Liver (tissue), 9 donors: Measurements from ENCODE around the gene OR1L4. TPM values are rescaled to one million over a fixed set of nuclear protein-coding genes. Genes with fewer than 3 reads are reported as not detected.

Experiments
- DNase-seq: peaks from one replicate; pipeline ENCODE4 v3.0.0-alpha.2; 2017; ENCODE audit warnings: low spot score
- H3K27ac ChIP-seq, 2 donors: one replicate each; pipeline ENCODE4 v1.7.0; 2013; ENCODE audit warnings: inconsistent platforms in 2 of 2, low read length in 2 of 2, control low read depth in 1 of 2, low read depth in 1 of 2, mild to moderate bottlenecking in 1 of 2
- H3K27me3 ChIP-seq, 4 donors: one replicate each; pipeline versions ENCODE4 v1.6.1 to v1.7.0; 2013; ENCODE audit warnings: low read length in 3 of 4, inconsistent platforms in 1 of 4, mild to moderate bottlenecking in 1 of 4, moderate library complexity in 1 of 4; ENCODE audit not compliant: control insufficient read depth in 4 of 4, insufficient read depth in 4 of 4
- H3K36me3 ChIP-seq, 4 donors: one replicate each; pipeline versions ENCODE4 v1.6.1 to v1.7.0; 2013; ENCODE audit warnings: low read length in 3 of 4, mild to moderate bottlenecking in 3 of 4, low read depth in 1 of 4, moderate library complexity in 1 of 4; ENCODE audit not compliant: control insufficient read depth in 4 of 4, insufficient read depth in 3 of 4
- H3K4me1 ChIP-seq, 4 donors: one replicate each; pipeline versions ENCODE4 v1.6.1 to v1.7.0; 2013; ENCODE audit warnings: low read length in 3 of 4, mild to moderate bottlenecking in 3 of 4, moderate library complexity in 1 of 4; ENCODE audit not compliant: control insufficient read depth in 4 of 4, insufficient read depth in 4 of 4
- H3K4me3 ChIP-seq, 3 donors: one replicate each; pipeline versions ENCODE4 v1.6.1 to v1.7.0; 2013; ENCODE audit warnings: low read length in 3 of 3, control low read depth in 1 of 3, low read depth in 1 of 3, mild to moderate bottlenecking in 1 of 3
- H3K9ac ChIP-seq, 2 donors: one replicate each; pipeline ENCODE4 v1.7.0; 2013; ENCODE audit warnings: low read length in 2 of 2, mild to moderate bottlenecking in 2 of 2, moderate library complexity in 2 of 2, control low read depth in 1 of 2, low read depth in 1 of 2
- H3K9me3 ChIP-seq, 4 donors: one replicate each; pipeline versions ENCODE4 v1.6.1 to v1.7.0; 2013; ENCODE audit warnings: low read length in 3 of 4; ENCODE audit not compliant: control insufficient read depth in 4 of 4
- EGR1 ChIP-seq, 2 donors: IDR thresholded peaks; 2 replicates each; pipeline ENCODE4 v1.6.1; 2016 to 2018; ENCODE audit warnings: antibody characterized with exemption in 2 of 2, low read depth in 2 of 2
- FOXA1 ChIP-seq: IDR thresholded peaks from 2 replicates; pipeline ENCODE4 v1.6.1; 2016; ENCODE audit warnings: antibody characterized with exemption
- FOXA2 ChIP-seq: IDR thresholded peaks from 2 replicates; pipeline ENCODE4 v1.6.1; 2016; ENCODE audit warnings: antibody characterized with exemption
- HNF4A ChIP-seq, 2 donors: conservative IDR thresholded peaks; 2 replicates each; pipeline ENCODE4 v1.6.1; 2016; ENCODE audit warnings: antibody characterized with exemption in 2 of 2, mild to moderate bottlenecking in 2 of 2
- HNF4G ChIP-seq: IDR thresholded peaks from 2 replicates; pipeline ENCODE4 v1.6.1; 2016; ENCODE audit warnings: antibody characterized with exemption
- JUND ChIP-seq, 2 donors: IDR thresholded peaks; 2 replicates each; pipeline ENCODE4 v1.6.1; 2016; ENCODE audit warnings: antibody characterized with exemption in 2 of 2
- NR2F2 ChIP-seq: IDR thresholded peaks from 2 replicates; pipeline ENCODE4 v1.6.1; 2016; ENCODE audit warnings: antibody characterized with exemption
- RAD21 ChIP-seq, 2 donors: IDR thresholded peaks; 2 replicates each; pipeline ENCODE4 v1.6.1; 2016; ENCODE audit warnings: antibody characterized with exemption in 2 of 2, mild to moderate bottlenecking in 2 of 2
- RXRA ChIP-seq, 2 donors: IDR thresholded peaks; 2 replicates each; pipeline ENCODE4 v1.6.1; 2017 to 2018; ENCODE audit warnings: antibody characterized with exemption in 2 of 2, mild to moderate bottlenecking in 1 of 2
- SP1 ChIP-seq: IDR thresholded peaks from 2 replicates; pipeline ENCODE4 v1.6.1; 2018; ENCODE audit warnings: antibody characterized with exemption, mild to moderate bottlenecking
- TAF1 ChIP-seq: conservative IDR thresholded peaks from 2 replicates; pipeline ENCODE4 v1.6.1; 2016; ENCODE audit warnings: antibody characterized with exemption, mild to moderate bottlenecking
- YY1 ChIP-seq: IDR thresholded peaks from 2 replicates; pipeline ENCODE4 v1.6.1; 2016; ENCODE audit warnings: antibody characterized with exemption, mild to moderate bottlenecking
- WGBS: extraction: QIAGEN DNeasy Blood & Tissue Kit; methylation state at CpG from one replicate; pipeline ENCODE4 v1.1.7; 2013; 5-methylcytosine and 5-hydroxymethylcytosine counted together
- polyA plus RNA-seq, 2 donors: library from polyadenylated mRNA; stranded (reverse) in 1 of 2; unstranded in 1 of 2; fragments of 200-250 nt in 1 of 2; fragments of >200 nt in 1 of 2; fragmentation: Nextera tagmentation in 1 of 2; extraction: Ambion mirVana in 1 of 2; gene quantifications; one replicate each; pipeline versions ENCODE4 v1.2.1 to v1.2.3, GENCODE V29; 2013 to 2015
- total RNA-seq, 2 donors: library from RNA; depleted of rRNA; stranded (reverse); fragments of >200 nt; gene quantifications; one replicate each; pipeline ENCODE4 v1.2.3, GENCODE V29; 2014
- TF ChIP-seq, protein P1 (sequence below): IDR thresholded peaks from 2 replicates; pipeline ENCODE4 v1.6.1; 2016; ENCODE audit warnings: antibody characterized with exemption
- TF ChIP-seq, protein P2 (sequence below): IDR thresholded peaks from 2 replicates; pipeline ENCODE4 v1.6.1; 2016; ENCODE audit warnings: antibody characterized with exemption, mild to moderate bottlenecking
- TF ChIP-seq, protein P3 (sequence below): IDR thresholded peaks from 2 replicates; pipeline ENCODE4 v1.6.1; 2016; ENCODE audit warnings: antibody characterized with exemption
- TF ChIP-seq, protein P4 (sequence below): fragments of 150-350 bp; IDR thresholded peaks from 2 replicates; pipeline ENCODE4 v1.5.1; 2017; ENCODE audit warnings: improper control_type of control experiment, low read depth, low read length; ENCODE audit not compliant: missing input control
- donor health status: healthy.
- donor health status: healthy.
- donor health status: healthy.
- donor health status: healthy.
- donor health status: healthy.

OR1L4 gene
- total and polyA plus RNA-seq, 4 donors: not detected

DNA sequence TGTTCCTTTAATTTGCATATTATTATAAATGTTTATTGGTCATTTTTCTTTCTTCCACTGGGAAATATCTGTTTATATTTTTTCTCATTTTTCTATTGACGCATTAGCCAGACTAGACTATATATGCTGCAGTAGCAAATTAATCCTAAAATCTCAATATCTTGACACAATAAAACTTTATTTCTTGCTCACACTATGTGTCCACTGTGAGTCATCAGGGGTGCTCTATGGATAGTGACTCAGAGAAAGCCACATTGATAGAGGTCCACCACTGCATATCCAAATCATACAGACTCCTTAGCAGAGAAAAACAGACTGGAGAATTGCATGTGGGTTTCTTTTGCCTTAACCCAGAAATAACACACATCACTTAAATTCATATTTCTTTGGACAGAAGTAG, 28.1 kb upstream of the OR1L4 start:
- Histone ChIP-seq H3K9ac (no peak overlapping the region), H3K9me3 (peaks cover 2 to 15% (median 6%) of the 10 kb centered on the region in 4 donors), H3K27me3 (no peaks in the 10 kb centered on the region), H3K27ac (no peak overlapping the region), H3K4me1 (no peaks in the 10 kb centered on the region), H3K36me3 (no peaks in the 10 kb centered on the region), H3K4me3 (no peak overlapping the region)
- DNase-seq: no peak
- TF ChIP-seq JUND (IDR thresholded peaks at IDR 0.05) (no peak), EGR1 (IDR thresholded peaks at IDR 0.05; ENCODE audit: low read depth in 2 of 2) (no peak), NR2F2 (no peak), YY1 (no peak), RAD21 (IDR thresholded peaks at IDR 0.05) (no peak), TAF1 (no peak), FOXA1 (no peak), HNF4G (no peak)
- TF ChIP-seq, protein P1, sequence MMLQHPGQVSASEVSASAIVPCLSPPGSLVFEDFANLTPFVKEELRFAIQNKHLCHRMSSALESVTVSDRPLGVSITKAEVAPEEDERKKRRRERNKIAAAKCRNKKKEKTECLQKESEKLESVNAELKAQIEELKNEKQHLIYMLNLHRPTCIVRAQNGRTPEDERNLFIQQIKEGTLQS: no peak
- TF ChIP-seq, protein P2, sequence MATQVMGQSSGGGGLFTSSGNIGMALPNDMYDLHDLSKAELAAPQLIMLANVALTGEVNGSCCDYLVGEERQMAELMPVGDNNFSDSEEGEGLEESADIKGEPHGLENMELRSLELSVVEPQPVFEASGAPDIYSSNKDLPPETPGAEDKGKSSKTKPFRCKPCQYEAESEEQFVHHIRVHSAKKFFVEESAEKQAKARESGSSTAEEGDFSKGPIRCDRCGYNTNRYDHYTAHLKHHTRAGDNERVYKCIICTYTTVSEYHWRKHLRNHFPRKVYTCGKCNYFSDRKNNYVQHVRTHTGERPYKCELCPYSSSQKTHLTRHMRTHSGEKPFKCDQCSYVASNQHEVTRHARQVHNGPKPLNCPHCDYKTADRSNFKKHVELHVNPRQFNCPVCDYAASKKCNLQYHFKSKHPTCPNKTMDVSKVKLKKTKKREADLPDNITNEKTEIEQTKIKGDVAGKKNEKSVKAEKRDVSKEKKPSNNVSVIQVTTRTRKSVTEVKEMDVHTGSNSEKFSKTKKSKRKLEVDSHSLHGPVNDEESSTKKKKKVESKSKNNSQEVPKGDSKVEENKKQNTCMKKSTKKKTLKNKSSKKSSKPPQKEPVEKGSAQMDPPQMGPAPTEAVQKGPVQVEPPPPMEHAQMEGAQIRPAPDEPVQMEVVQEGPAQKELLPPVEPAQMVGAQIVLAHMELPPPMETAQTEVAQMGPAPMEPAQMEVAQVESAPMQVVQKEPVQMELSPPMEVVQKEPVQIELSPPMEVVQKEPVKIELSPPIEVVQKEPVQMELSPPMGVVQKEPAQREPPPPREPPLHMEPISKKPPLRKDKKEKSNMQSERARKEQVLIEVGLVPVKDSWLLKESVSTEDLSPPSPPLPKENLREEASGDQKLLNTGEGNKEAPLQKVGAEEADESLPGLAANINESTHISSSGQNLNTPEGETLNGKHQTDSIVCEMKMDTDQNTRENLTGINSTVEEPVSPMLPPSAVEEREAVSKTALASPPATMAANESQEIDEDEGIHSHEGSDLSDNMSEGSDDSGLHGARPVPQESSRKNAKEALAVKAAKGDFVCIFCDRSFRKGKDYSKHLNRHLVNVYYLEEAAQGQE: no peak
- TF ChIP-seq, protein P3, sequence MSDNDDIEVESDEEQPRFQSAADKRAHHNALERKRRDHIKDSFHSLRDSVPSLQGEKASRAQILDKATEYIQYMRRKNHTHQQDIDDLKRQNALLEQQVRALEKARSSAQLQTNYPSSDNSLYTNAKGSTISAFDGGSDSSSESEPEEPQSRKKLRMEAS: no peak
- 92% methylated on average over 1 of the region's 1 CpG for WGBS

DNA sequence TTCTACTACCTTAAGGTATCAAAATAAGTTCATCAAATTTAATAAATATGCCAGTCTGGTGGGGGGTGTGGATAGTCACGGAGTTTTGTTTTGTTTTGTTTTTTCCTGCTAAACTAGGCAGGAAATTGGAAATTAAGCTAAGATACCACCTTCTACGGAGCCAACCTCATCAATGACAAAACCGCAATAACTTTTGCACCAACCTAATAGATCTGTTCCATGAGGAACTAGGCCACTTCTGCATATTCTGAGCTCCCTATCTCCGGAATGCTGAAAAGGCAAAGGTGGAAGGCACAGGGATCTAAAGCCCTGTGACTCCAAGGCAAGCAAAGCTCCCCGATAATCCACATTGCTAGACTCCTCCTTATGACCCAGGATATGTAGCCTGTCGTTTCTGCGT, 5.8 kb upstream of the OR1L4 start:
- no peak for TF ChIP-seq RXRA (IDR thresholded peaks at IDR 0.05)
- no peak for TF ChIP-seq FOXA1
- TF ChIP-seq FOXA2: no peak
- Histone ChIP-seq H3K36me3 (no peaks in the 10 kb centered on the region), H3K27ac (no peak overlapping the region), H3K9ac (no peak overlapping the region), H3K4me1 (no peaks in the 10 kb centered on the region), H3K27me3 (no peaks in the 10 kb centered on the region), H3K9me3 (peaks cover 7 to 46% (median 20%) of the 10 kb centered on the region in 4 donors), H3K4me3 (no peak overlapping the region)
- 86% methylated on average over 7 of the region's 7 CpGs for WGBS
- no peak for DNase-seq

DNA sequence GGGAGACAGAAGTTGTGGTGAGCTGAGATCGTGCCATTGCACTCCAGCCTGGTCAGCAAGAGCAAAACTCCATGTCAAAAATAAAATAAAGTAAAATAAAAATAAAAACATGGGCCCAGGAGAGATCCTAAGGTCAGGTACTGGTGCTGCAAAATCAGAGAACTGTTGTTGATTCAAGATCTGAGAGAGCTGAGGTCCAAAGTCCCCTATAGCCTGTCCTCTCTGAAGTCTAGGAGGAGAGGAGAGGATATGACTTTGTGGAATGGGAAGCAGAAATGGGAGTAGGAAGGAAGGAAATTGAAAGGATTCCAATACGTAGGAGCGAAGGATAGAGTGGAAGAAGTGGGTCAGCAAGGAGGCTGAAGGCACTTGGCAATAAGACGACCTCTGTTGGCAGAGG, 4.6 kb upstream of the OR1L4 start:
- H3K36me3 ChIP-seq: no peaks in the 10 kb centered on the region
- no peak for DNase-seq
- peaks cover 9 to 56% (median 25%) of the 10 kb centered on the region in 4 donors for H3K9me3 ChIP-seq
- no peaks in the 10 kb centered on the region for H3K27me3 ChIP-seq
- H3K4me1 ChIP-seq: no peaks in the 10 kb centered on the region
- WGBS: 73% methylated on average over 4 of the region's 4 CpGs
- no peak overlapping the region for H3K27ac ChIP-seq
- H3K9ac ChIP-seq: no peak overlapping the region
- H3K4me3 ChIP-seq: no peak overlapping the region
- TF ChIP-seq, protein P4, sequence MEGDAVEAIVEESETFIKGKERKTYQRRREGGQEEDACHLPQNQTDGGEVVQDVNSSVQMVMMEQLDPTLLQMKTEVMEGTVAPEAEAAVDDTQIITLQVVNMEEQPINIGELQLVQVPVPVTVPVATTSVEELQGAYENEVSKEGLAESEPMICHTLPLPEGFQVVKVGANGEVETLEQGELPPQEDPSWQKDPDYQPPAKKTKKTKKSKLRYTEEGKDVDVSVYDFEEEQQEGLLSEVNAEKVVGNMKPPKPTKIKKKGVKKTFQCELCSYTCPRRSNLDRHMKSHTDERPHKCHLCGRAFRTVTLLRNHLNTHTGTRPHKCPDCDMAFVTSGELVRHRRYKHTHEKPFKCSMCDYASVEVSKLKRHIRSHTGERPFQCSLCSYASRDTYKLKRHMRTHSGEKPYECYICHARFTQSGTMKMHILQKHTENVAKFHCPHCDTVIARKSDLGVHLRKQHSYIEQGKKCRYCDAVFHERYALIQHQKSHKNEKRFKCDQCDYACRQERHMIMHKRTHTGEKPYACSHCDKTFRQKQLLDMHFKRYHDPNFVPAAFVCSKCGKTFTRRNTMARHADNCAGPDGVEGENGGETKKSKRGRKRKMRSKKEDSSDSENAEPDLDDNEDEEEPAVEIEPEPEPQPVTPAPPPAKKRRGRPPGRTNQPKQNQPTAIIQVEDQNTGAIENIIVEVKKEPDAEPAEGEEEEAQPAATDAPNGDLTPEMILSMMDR: no peak
- TF ChIP-seq YY1 (no peak), HNF4A (conservative IDR thresholded peaks at IDR 0.05) (no peak), SP1 (no peak), RAD21 (IDR thresholded peaks at IDR 0.05) (no peak), JUND (IDR thresholded peaks at IDR 0.05) (no peak)
- TF ChIP-seq, protein P1: no peak
